ENCODE measurements around the gene DAPP1. TPM values are rescaled to one million over a fixed set of nuclear protein-coding genes. Genes with fewer than 3 reads are reported as not detected.

DAPP1 gene
- total and polyA plus RNA-seq, 2 of the 8 experiments (the other 6 are each of a cell fraction or from before 2014, with no cell fraction given): not detected

DNA sequence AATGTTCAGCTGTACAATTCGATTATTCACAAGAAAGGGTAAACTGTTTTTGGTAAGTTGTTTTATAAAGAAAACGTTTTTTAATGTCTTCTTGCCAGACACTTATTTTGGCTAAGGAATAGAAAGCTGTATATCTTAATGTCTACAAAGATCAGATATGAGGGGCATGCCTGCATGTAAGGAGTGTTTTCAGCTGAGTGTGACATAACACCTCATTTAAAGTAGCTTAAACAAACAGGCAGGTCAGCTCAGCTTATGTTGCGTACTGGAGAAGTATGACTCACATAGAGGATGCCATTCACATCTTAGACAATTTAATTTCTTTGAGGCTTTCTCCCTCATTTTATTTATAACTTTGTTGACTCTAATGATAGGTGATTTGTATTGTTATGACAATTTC is 47.2 kb downstream of the DAPP1 start:
- Histone ChIP-seq H3K79me2 (ENCODE audit: control insufficient read depth in 1 of 2, insufficient read depth in 2 of 2, low read length in 2 of 2) (no peaks in the 10 kb centered on the region), H2BK12ac (ENCODE audit: low read depth, low read length) (no peak overlapping the region), H3K4me3 (ENCODE audit: extremely low read depth in 1 of 4, insufficient read depth in 2 of 4, low read depth in 3 of 4, low read length in 4 of 4) (no peak overlapping the region), H3K56ac (replicated peaks; ENCODE audit: insufficient read length, low read depth, low read length) (no peak overlapping the region), H3K9me3 (ENCODE audit: insufficient read depth in 2 of 2, low read depth in 1 of 2, low read length in 1 of 2) (no peaks in the 10 kb centered on the region), H3K27me3 (replicated peaks in 1 of 4; ENCODE audit: control insufficient read depth in 3 of 4, extremely low read depth in 1 of 4, insufficient read depth in 3 of 4, low read length in 3 of 4) (no peaks in the 10 kb centered on the region), H2BK120ac (replicated peaks; ENCODE audit: low read depth, low read length) (no peak overlapping the region), H3K9ac (replicated peaks in 1 of 4; ENCODE audit: extremely low read depth in 1 of 4, low read depth in 3 of 4, low read length in 3 of 4) (no peak overlapping the region), H3K36me3 (ENCODE audit: control insufficient read depth in 2 of 4, insufficient read depth in 4 of 4, low read length in 3 of 4) (no peaks in the 10 kb centered on the region), H3K23me2 (ENCODE audit: low read depth, low read length) (no peaks in the 10 kb centered on the region), H2BK20ac (ENCODE audit: low read length) (no peak overlapping the region), H2AK5ac (ENCODE audit: low read depth, low read length) (no peak overlapping the region), H3K14ac (ENCODE audit: insufficient read length) (no peak overlapping the region), H2BK15ac (ENCODE audit: low read length) (no peak overlapping the region), H3K79me1 (ENCODE audit: low read depth, low read length) (no peaks in the 10 kb centered on the region), H3K4ac (replicated peaks; ENCODE audit: insufficient read length, low read depth, low read length) (no peak overlapping the region), H4K5ac (ENCODE audit: insufficient read length, low read depth, low read length) (no peak overlapping the region), H2AFZ (ENCODE audit: low read length) (no peak overlapping the region), H3K23ac (ENCODE audit: insufficient read length) (no peak overlapping the region), H3K18ac (ENCODE audit: extremely low read depth, low read length) (no peak overlapping the region), H3K4me1 (replicated peaks in 1 of 4; ENCODE audit: control insufficient read depth in 3 of 4, insufficient read depth in 4 of 4, low read length in 3 of 4) (peaks cover 0 to 4% (median under 1%) of the 10 kb centered on the region in 4 experiments; a peak in 1 of 7 replicates), H4K91ac (replicated peaks; ENCODE audit: insufficient read length, low read length) (no peak overlapping the region), H2BK5ac (ENCODE audit: low read depth, low read length) (no peak overlapping the region), H4K20me1 (replicated peaks in 1 of 2; ENCODE audit: control insufficient read depth in 1 of 2, insufficient read depth in 2 of 2, low read length in 2 of 2) (no peaks in the 10 kb centered on the region), H3K4me2 (ENCODE audit: insufficient read depth in 1 of 2, low read depth in 2 of 2, low read length in 2 of 2) (no peak overlapping the region), H4K8ac (ENCODE audit: extremely low read depth, insufficient read depth, low read length) (no peak overlapping the region), H3K27ac (ENCODE audit: low read depth, low read length) (no peak overlapping the region)
- WGBS, 2 experiments (ENCODE audit: extremely low coverage in 1 of 2, insufficient coverage in 1 of 2, insufficient read length in 1 of 2, insufficient replicate concordance in 2 of 2, low coverage in 1 of 2, low lambda C conversion rate in 2 of 2, missing lambda C conversion rate in 1 of 2): 74% methylated on average over 3 of the region's 3 CpGs; no CpG with 5 or more reads in 1 of the 2 experiments
- FAIRE-seq: no peak
- TF ChIP-seq SUZ12 (IDR thresholded peaks at IDR 0.05; ENCODE audit: low read length): no peak
- TF ChIP-seq BACH1 (IDR thresholded peaks at IDR 0.05; ENCODE audit: low read length): no peak
- TF ChIP-seq BCL11A (IDR thresholded peaks at IDR 0.05; ENCODE audit: low read depth in 2 of 2, low read length in 2 of 2): no peak
- TF ChIP-seq EGR1 (IDR thresholded peaks at IDR 0.05; ENCODE audit: borderline replicate concordance, low read depth, low read length): no peak
- no peak for TF ChIP-seq JUND (IDR thresholded peaks at IDR 0.05; ENCODE audit: low read length)
- TF ChIP-seq, protein P1, sequence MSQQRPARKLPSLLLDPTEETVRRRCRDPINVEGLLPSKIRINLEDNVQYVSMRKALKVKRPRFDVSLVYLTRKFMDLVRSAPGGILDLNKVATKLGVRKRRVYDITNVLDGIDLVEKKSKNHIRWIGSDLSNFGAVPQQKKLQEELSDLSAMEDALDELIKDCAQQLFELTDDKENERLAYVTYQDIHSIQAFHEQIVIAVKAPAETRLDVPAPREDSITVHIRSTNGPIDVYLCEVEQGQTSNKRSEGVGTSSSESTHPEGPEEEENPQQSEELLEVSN (IDR thresholded peaks at IDR 0.05): no peak
- no peak for TF ChIP-seq JUN (IDR thresholded peaks at IDR 0.05; ENCODE audit: low read depth, low read length)
- TF ChIP-seq CBX8 (IDR thresholded peaks at IDR 0.05; ENCODE audit: borderline replicate concordance, low read depth, low read length): no peak
- TF ChIP-seq, protein P2, sequence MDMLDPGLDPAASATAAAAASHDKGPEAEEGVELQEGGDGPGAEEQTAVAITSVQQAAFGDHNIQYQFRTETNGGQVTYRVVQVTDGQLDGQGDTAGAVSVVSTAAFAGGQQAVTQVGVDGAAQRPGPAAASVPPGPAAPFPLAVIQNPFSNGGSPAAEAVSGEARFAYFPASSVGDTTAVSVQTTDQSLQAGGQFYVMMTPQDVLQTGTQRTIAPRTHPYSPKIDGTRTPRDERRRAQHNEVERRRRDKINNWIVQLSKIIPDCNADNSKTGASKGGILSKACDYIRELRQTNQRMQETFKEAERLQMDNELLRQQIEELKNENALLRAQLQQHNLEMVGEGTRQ (IDR thresholded peaks at IDR 0.05; ENCODE audit: low read length): no peak
- ChIA-PET CTCF (ENCODE audit: partially characterized antibody) (interaction anchor here (0.6 to 1.2 kb wide), 2 partner anchors 8 to 25 kb away, joined by 3 read pairs; no protein-coding TSS in a partner anchor), POLR2A (ENCODE audit: partially characterized antibody) (no interaction called here)
- DNase-seq (ENCODE audit: low read depth in 1 of 2, low spot score in 2 of 2): no peak

Data from H1 (cell line).